Mesothelial cell of epicardium (in vitro differentiated cells): ENCODE measurements around the gene TTN. TPM values are rescaled to one million over a fixed set of nuclear protein-coding genes. Genes with fewer than 3 reads are reported as not detected.
A peak's percentile ranks its signal among the peaks of the same experiment; 100 is the strongest.

Source experiments
- DNase-seq, 2 experiments: peaks; one replicate each; pipeline ENCODE4 v3.0.0; 2021; ENCODE audit warnings: low spot score in 2 of 2; ENCODE audit not compliant: unreplicated experiment in 2 of 2
- H3K27ac Mint-ChIP-seq: 2 replicates; pipeline ENCODE4 v1.8.0; 2021; ENCODE audit warnings: mixed read lengths
- H3K27me3 Mint-ChIP-seq: 2 replicates; pipeline ENCODE4 v1.8.0; 2021; ENCODE audit warnings: low read depth, mixed read lengths
- H3K36me3 Mint-ChIP-seq: 2 replicates; pipeline ENCODE4 v1.8.0; 2021; ENCODE audit warnings: mixed read lengths
- H3K4me1 Mint-ChIP-seq: 2 replicates; pipeline ENCODE4 v1.8.0; 2021; ENCODE audit warnings: mixed read lengths
- H3K4me3 Mint-ChIP-seq: 2 replicates; pipeline ENCODE4 v1.8.0; 2021; ENCODE audit warnings: mild to moderate bottlenecking, moderate library complexity, mixed read lengths
- H3K9me3 Mint-ChIP-seq: 2 replicates; pipeline ENCODE4 v1.8.0; 2021; ENCODE audit warnings: mixed read lengths
- total RNA-seq: library from RNA; stranded (reverse); gene quantifications from 3 replicates; pipeline ENCODE4 v1.2.1, GENCODE V29; 2021
- TF ChIP-seq, protein P1 (sequence below): fragments of 200-600 bp; sonication (generic); IDR thresholded peaks from one replicate; pipeline ENCODE4 v1.5.0; 2021; ENCODE audit warnings: antibody characterized with exemption; ENCODE audit not compliant: unreplicated experiment

Gene TTN
- total RNA-seq, 1 donor from 2014 or later, result 1.2 TPM

DNA sequence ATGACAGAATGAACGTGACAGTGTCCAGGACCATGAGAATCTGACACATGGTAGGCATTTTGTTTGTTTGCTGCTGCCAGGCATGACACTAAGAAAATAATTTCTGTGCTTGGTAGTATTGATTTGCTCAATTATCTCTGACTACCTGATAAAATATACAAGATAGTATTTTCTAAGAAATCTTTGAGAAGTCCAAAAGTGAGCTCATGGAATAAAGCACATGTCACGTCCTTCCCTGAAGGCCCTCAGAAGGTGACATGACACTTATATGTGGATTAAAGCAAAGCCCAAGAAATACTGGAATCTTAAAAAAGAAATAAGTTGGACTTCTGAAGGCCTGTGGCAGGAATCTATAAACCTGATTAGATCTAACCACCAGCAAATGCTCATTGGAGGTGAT is 3.8 kb upstream of the TTN start:
- no peaks in the 10 kb centered on the region for H3K36me3 Mint-ChIP-seq
- H3K4me1 Mint-ChIP-seq, result no peaks in the 10 kb centered on the region
- no peak overlapping the region for H3K27ac Mint-ChIP-seq
- H3K27me3 Mint-ChIP-seq, result no peaks in the 10 kb centered on the region
- TF ChIP-seq, protein P1, sequence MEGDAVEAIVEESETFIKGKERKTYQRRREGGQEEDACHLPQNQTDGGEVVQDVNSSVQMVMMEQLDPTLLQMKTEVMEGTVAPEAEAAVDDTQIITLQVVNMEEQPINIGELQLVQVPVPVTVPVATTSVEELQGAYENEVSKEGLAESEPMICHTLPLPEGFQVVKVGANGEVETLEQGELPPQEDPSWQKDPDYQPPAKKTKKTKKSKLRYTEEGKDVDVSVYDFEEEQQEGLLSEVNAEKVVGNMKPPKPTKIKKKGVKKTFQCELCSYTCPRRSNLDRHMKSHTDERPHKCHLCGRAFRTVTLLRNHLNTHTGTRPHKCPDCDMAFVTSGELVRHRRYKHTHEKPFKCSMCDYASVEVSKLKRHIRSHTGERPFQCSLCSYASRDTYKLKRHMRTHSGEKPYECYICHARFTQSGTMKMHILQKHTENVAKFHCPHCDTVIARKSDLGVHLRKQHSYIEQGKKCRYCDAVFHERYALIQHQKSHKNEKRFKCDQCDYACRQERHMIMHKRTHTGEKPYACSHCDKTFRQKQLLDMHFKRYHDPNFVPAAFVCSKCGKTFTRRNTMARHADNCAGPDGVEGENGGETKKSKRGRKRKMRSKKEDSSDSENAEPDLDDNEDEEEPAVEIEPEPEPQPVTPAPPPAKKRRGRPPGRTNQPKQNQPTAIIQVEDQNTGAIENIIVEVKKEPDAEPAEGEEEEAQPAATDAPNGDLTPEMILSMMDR, result no peak
- no peaks in the 10 kb centered on the region for H3K9me3 Mint-ChIP-seq
- H3K4me3 Mint-ChIP-seq, result no peak overlapping the region
- DNase-seq, result no peak

DNA sequence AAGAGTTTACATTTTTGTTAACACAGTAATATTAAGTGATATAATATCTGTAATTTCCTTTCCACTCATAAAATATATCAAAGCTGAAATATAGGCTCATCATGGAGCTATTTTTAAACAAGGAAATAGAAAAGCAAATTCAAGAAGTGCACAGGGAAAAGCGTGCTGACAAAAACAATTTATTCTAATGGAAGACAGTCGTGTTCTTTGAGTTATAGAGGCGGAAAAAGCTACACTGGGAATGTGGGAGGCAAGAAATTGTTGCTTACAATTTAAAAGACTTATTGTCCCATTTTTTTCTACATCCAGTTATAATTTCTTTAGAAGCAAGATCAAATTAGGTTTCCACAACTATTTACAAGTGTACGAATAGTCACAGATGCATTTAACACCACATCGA is 3.2 kb upstream of the TTN start:
- Mint-ChIP-seq H3K4me3 (no peak overlapping the region), H3K27me3 (no peaks in the 10 kb centered on the region), H3K9me3 (no peaks in the 10 kb centered on the region), H3K36me3 (no peaks in the 10 kb centered on the region), H3K4me1 (no peaks in the 10 kb centered on the region), H3K27ac (no peak overlapping the region)
- TF ChIP-seq, protein P1, result no peak
- no peak for DNase-seq

DNA sequence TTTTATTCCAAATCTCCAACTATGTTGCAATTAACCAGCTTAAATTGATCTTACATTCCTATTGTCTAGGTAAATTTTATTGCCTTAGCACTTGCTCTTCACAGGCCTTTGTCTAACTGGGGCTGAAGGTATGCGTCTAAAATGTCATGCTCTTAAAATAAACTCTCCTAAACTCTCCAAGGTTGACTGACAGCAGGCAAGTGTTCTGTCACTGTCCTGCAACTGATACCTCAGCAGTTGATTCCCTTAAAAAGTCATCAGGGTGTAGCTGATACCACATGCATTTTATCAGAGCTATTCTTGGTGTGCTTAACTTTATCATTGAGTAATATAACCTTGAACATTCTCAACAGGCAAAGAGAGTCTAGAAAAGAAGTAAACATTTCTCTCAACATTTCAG is 680 bp downstream of the TTN start:
- Mint-ChIP-seq H3K4me1 (no peaks in the 10 kb centered on the region), H3K9me3 (no peaks in the 10 kb centered on the region), H3K27me3 (peaks cover 1% of the 10 kb centered on the region), H3K36me3 (no peaks in the 10 kb centered on the region), H3K27ac (no peak overlapping the region), H3K4me3 (no peak overlapping the region)
- no peak for DNase-seq
- TF ChIP-seq, protein P1, result no peak

DNA sequence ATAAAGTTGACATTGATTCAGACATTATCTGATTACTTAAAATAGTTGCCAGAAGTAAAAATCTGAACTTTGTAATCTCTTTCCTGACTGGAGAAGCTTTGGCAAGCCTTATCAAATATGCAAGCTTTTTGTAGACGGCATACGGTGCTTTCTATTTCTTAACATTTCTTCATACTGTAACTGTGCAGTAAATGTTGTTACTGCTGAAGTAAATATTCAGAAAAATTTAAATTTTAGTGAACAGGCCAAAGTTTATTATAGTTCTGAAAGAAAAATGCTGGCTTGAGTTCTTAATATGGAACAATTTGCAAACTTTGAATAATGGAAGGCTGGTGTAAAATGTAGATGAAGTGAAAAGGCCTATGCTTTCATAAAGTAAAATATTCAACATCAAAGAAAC is 1.8 kb downstream of the TTN start:
- Mint-ChIP-seq H3K4me3 (no peak overlapping the region), H3K27me3 (peaks cover 2% of the 10 kb centered on the region), H3K36me3 (no peaks in the 10 kb centered on the region), H3K4me1 (no peaks in the 10 kb centered on the region), H3K9me3 (no peaks in the 10 kb centered on the region), H3K27ac (no peak overlapping the region)
- TF ChIP-seq, protein P1, result no peak
- DNase-seq, result no peak

DNA sequence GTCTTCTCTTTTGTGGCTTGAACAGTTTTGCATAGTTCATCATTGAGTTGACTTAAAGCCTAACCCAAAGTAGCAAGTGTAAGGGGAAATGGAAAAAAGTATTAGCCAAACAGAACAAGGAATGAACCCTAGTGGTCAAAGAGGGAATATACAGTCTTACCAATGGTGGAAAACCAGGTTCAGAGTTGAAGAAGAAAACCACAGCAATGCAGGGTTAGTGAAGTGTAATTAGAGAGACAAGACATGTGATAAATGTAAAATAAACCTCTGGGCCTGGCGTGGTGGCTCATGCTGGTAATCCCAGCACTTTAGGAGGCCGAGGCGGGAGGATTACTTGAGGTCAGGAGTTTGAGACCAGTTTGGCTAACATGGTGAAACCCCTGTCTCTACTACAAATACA is 2.4 kb downstream of the TTN start:
- TF ChIP-seq, protein P1, result peak; percentile 78
- Mint-ChIP-seq H3K4me3 (no peak overlapping the region), H3K9me3 (no peaks in the 10 kb centered on the region), H3K27me3 (peaks cover 6% of the 10 kb centered on the region), H3K27ac (no peak overlapping the region), H3K4me1 (no peaks in the 10 kb centered on the region), H3K36me3 (no peaks in the 10 kb centered on the region)
- no peak for DNase-seq

DNA sequence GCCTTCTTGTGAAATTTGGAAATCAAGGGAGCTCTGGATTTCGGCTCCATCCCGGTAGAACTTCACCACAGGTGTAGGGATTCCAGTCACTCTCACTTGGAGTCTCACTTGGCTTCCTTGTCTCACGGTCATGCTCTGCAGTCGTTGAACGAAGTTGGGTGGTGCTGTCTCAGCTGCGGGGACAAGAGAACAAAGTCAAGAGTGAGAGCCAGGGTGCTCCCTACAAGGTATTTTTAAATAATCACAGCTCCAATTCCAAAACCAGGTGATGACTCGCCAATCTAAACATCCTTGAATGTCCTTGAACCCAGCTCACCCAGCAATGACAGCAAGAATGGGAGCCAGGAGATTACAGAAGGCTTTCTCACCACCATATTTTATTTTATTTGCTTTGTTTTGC is 6.7 kb downstream of the TTN start:
- Mint-ChIP-seq H3K9me3 (peaks cover 4% of the 10 kb centered on the region), H3K36me3 (peaks cover 1% of the 10 kb centered on the region), H3K27ac (no peak overlapping the region), H3K4me3 (no peak overlapping the region), H3K27me3 (peaks cover 13% of the 10 kb centered on the region), H3K4me1 (no peaks in the 10 kb centered on the region)
- no peak for DNase-seq
- TF ChIP-seq, protein P1, result no peak
